LoVo (cell line): ENCODE results near the gene FTSJ3.

Experiments used
- DNase-seq: peaks from one replicate; pipeline ENCODE4 v3.0.0-alpha.2; 2016; ENCODE audit warnings: low spot score

The FTSJ3 gene

GRCh38 chr17:63842540-63843386, 15.3 kb upstream of the FTSJ3 start, which contains the start of gene SMARCD2:
TSS of gene SMARCD2 (minus strand) at chr17:63842685. CDS start at chr17:63842674, 11 bp downstream.
- DNase-seq, result peak; percentile 97

- no peak for DNase-seq
These were observed 14.7 kb upstream of the FTSJ3 start for GRCh38 chr17:63842173-63842539.

GRCh38 chr17:63841350-63842172, 14.1 kb upstream of the FTSJ3 start:
- no peak for DNase-seq

- no peak for DNase-seq
These were observed 13.3 kb upstream of the FTSJ3 start for GRCh38 chr17:63840591-63841349.

GRCh38 chr17:63838631-63839171, 11.2 kb upstream of the FTSJ3 start:
- no peak for DNase-seq

- DNase-seq, result no peak
These were observed 10.6 kb upstream of the FTSJ3 start for GRCh38 chr17:63837962-63838600.

GRCh38 chr17:63837480-63837879, 10.0 kb upstream of the FTSJ3 start:
- no peak for DNase-seq

GRCh38 chr17:63836811-63837210, 9.3 kb upstream of the FTSJ3 start:
- DNase-seq, result no peak

- no peak for DNase-seq
These were observed 7.8 kb upstream of the FTSJ3 start for GRCh38 chr17:63835167-63835720.

- peak; percentile 58 for DNase-seq
These were observed 7.1 kb upstream of the FTSJ3 start for GRCh38 chr17:63834431-63835166.

- no peak for DNase-seq
These were observed 6.4 kb upstream of the FTSJ3 start for GRCh38 chr17:63833741-63834373.

- no peak for DNase-seq
These were observed 5.7 kb upstream of the FTSJ3 start for GRCh38 chr17:63833026-63833740.

GRCh38 chr17:63832455-63832854, 5.0 kb upstream of the FTSJ3 start:
- no peak for DNase-seq

GRCh38 chr17:63832014-63832413, 4.6 kb upstream of the FTSJ3 start:
- DNase-seq, result no peak

GRCh38 chr17:63831505-63831904, 4.0 kb upstream of the FTSJ3 start:
- DNase-seq, result no peak

GRCh38 chr17:63830904-63831491, 3.5 kb upstream of the FTSJ3 start:
- no peak for DNase-seq

GRCh38 chr17:63830278-63830677, 2.8 kb upstream of the FTSJ3 start:
- DNase-seq, result no peak

- no peak for DNase-seq
These were observed 1.5 kb upstream of the FTSJ3 start for GRCh38 chr17:63828936-63829335.

GRCh38 chr17:63827801-63828221, 348 bp upstream of the FTSJ3 start:
- no peak for DNase-seq
